Endothelial cell of umbilical vein (primary cell): ENCODE data around the gene SH3BP1. TPM values are rescaled to one million over a fixed set of nuclear protein-coding genes. Genes with fewer than 3 reads are reported as not detected.

Source experiments
- BruUV-seq: library from RNA; stranded (reverse); fragments of 400-500 nt; replicated peaks from 2 replicates; lab custom pipeline; 2021; lab: Mats Ljungman, UMichigan
- CTCF ChIA-PET: fragments of 300-600, 350-600 bp; sonication (Branson Sonifier 250); formaldehyde crosslinking; loops from one replicate; lab custom pipeline; 2021; ENCODE audit warnings: antibody characterized with exemption, inconsistent platforms; lab: Charles Lee
- POLR2A ChIA-PET: fragments of 300-600, 350-600 bp; sonication (Branson Sonifier 250); formaldehyde crosslinking; loops from one replicate; lab custom pipeline; 2021; ENCODE audit warnings: antibody characterized with exemption, inconsistent platforms; lab: Charles Lee
- DNase-seq: peaks from one replicate; pipeline ENCODE4 v3.0.0-alpha.2; 2011; ENCODE audit warnings: low read depth, low spot score
- FAIRE-seq: peaks from 2 replicates; lab custom pipeline; 2011; peaks lifted over from hg19 to GRCh38; lab: Jason Lieb, UNC
- H2AFZ ChIP-seq: 2 replicates; pipeline ENCODE4 v1.6.0; 2012; ENCODE audit warnings: low read depth, low read length, control low read depth, inconsistent platforms
- H3K27ac ChIP-seq: 2 replicates; pipeline ENCODE4 v1.5.1; 2011; ENCODE audit warnings: low read depth, mild to moderate bottlenecking, control low read depth, low read length, moderate library complexity; ENCODE audit not compliant: insufficient read depth
- H3K27me3 ChIP-seq, 2 experiments: 2 replicates each; pipeline versions ENCODE4 v1.6.0 to v1.6.1; 2011; ENCODE audit warnings: low read length in 2 of 2, mixed read lengths in 1 of 2; ENCODE audit not compliant: control insufficient read depth in 2 of 2, insufficient read depth in 2 of 2
- H3K36me3 ChIP-seq, 2 experiments: 2 replicates in 1 of 2; 3 replicates in 1 of 2; pipeline ENCODE4 v1.5.1; 2011; ENCODE audit warnings: low read length in 2 of 2, mild to moderate bottlenecking in 1 of 2, moderate library complexity in 1 of 2; ENCODE audit not compliant: control insufficient read depth in 2 of 2, insufficient read depth in 2 of 2; ENCODE audit errors: extremely low read depth in 1 of 2
- H3K4me1 ChIP-seq: 3 replicates; pipeline ENCODE4 v1.5.1; 2011; ENCODE audit warnings: mild to moderate bottlenecking, low read length; ENCODE audit not compliant: control insufficient read depth, insufficient read depth; ENCODE audit errors: extremely low read depth
- H3K4me2 ChIP-seq: 2 replicates; pipeline ENCODE4 v1.6.1; 2011; ENCODE audit warnings: low read length, control low read depth, mixed read lengths; ENCODE audit not compliant: insufficient read depth
- H3K4me3 ChIP-seq, 3 experiments: fragments of 200-600 bp in 1 of 3; sonication (generic), shearing (Covaris generic) in 1 of 3; replicated peaks in 1 of 3; 2 replicates each; pipeline ENCODE4 v1.5.1; 2011 to 2016; ENCODE audit warnings: control low read depth in 3 of 3, low read length in 3 of 3, mild to moderate bottlenecking in 2 of 3, inconsistent platforms in 1 of 3, low read depth in 1 of 3, moderate library complexity in 1 of 3; ENCODE audit not compliant: insufficient read depth in 1 of 3
- H3K79me2 ChIP-seq: 2 replicates; pipeline ENCODE4 v1.6.0; 2012; ENCODE audit warnings: low read length, inconsistent platforms; ENCODE audit not compliant: control insufficient read depth, insufficient read depth
- H3K9ac ChIP-seq: replicated peaks from 2 replicates; pipeline ENCODE3; 2011; ENCODE audit warnings: low read length, control low read depth; ENCODE audit not compliant: insufficient read depth; ENCODE audit errors: extremely low read depth
- H3K9me1 ChIP-seq: replicated peaks from 3 replicates; pipeline ENCODE4 v1.6.0; 2011; ENCODE audit warnings: mild to moderate bottlenecking, low read length; ENCODE audit not compliant: control insufficient read depth, insufficient read depth; ENCODE audit errors: extremely low read depth
- H3K9me3 ChIP-seq: replicated peaks from 2 replicates; pipeline ENCODE4 v1.5.1; 2012; ENCODE audit warnings: low read length, inconsistent platforms; ENCODE audit not compliant: control insufficient read depth, insufficient read depth
- H4K20me1 ChIP-seq: replicated peaks from 2 replicates; pipeline ENCODE3; 2011; ENCODE audit warnings: mild to moderate bottlenecking, low read length; ENCODE audit not compliant: control insufficient read depth, insufficient read depth; ENCODE audit errors: extremely low read depth
- EZH2 ChIP-seq: IDR thresholded peaks from 2 replicates; pipeline ENCODE4 v1.6.1; 2012; ENCODE audit warnings: borderline replicate concordance, low read depth, mild to moderate bottlenecking, moderate library complexity, low read length, inconsistent platforms; ENCODE audit not compliant: severe bottlenecking
- FOS ChIP-seq: IDR thresholded peaks from 2 replicates; pipeline ENCODE4 v1.6.1; 2011; ENCODE audit warnings: mild to moderate bottlenecking, low read length, moderate library complexity, borderline replicate concordance; ENCODE audit not compliant: insufficient read depth
- GATA2 ChIP-seq: IDR thresholded peaks from 2 replicates; pipeline ENCODE4 v1.7.0; 2011; ENCODE audit warnings: low read depth, mild to moderate bottlenecking, moderate library complexity, mixed read lengths, low read length; ENCODE audit not compliant: insufficient read length, insufficient read depth
- JUN ChIP-seq: IDR thresholded peaks from 2 replicates; pipeline ENCODE4 v1.6.1; 2011; ENCODE audit warnings: borderline replicate concordance, low read depth; ENCODE audit not compliant: insufficient read length, insufficient read depth
- MYC ChIP-seq: IDR thresholded peaks from one replicate; pipeline ENCODE4 v1.6.1; 2011; ENCODE audit warnings: mild to moderate bottlenecking, low read depth, low read length
- POLR2A ChIP-seq: IDR thresholded peaks from 2 replicates; pipeline ENCODE4 v1.6.1; 2012; ENCODE audit warnings: low read depth, mild to moderate bottlenecking, control low read depth, low read length
- POLR2AphosphoS5 ChIP-seq: IDR thresholded peaks from 2 replicates; pipeline ENCODE4 v1.6.1; 2012; ENCODE audit warnings: low read depth, mild to moderate bottlenecking, control low read depth, low read length, moderate library complexity; ENCODE audit not compliant: insufficient read depth
- dilution Hi-C: fragments of 300-500 bp; cut with MboI; formaldehyde crosslinking; loops from one replicate; pipeline ENCODE4 v1.15.0; 2019; ENCODE audit warnings: low sequenced_read_pairs; ENCODE audit not compliant: extremely low pct_ligation_motif_present
- intact Hi-C: fragments of 100-400 bp; cut with micrococcal nuclease; formaldehyde crosslinking; loops from one replicate; pipeline ENCODE4 v1.10.0; 2022
- polyA plus RNA-seq, 4 experiments: library from polyadenylated mRNA; depleted of rRNA in 3 of 4; stranded (reverse) in 3 of 4; unstranded in 1 of 4; fragments of >200 nt; gene quantifications; 2 replicates each; pipeline versions ENCODE4 v1.2.1 to v1.2.3, GENCODE V29; 2011 to 2012; ENCODE audit warnings: missing spikeins in 1 of 4
- total RNA-seq: library from RNA; stranded (reverse); gene quantifications from 2 replicates; pipeline ENCODE4 v1.2.3, GENCODE V29; 2021
- TF ChIP-seq, protein P1 (sequence below), 2 donors: IDR thresholded peaks; 1 replicate in 1 of 2; 2 replicates in 1 of 2; pipeline ENCODE4 v1.5.1; 2011; ENCODE audit warnings: low read length in 2 of 2, mild to moderate bottlenecking in 2 of 2, moderate library complexity in 2 of 2, control low read depth in 1 of 2, inconsistent platforms in 1 of 2, low read depth in 1 of 2; ENCODE audit not compliant: insufficient read depth in 1 of 2; ENCODE audit errors: extremely low read depth in 1 of 2
- TF ChIP-seq, protein P2 (sequence below): IDR thresholded peaks from 2 replicates; pipeline ENCODE4 v1.6.1; 2011; ENCODE audit not compliant: insufficient read depth, insufficient read length

The SH3BP1 gene
- total and polyA plus RNA-seq, 2 donors (not counting 3 experiments of a cell fraction or from before 2014, with no cell fraction given) = 2.3 to 4.3 TPM

DNA sequence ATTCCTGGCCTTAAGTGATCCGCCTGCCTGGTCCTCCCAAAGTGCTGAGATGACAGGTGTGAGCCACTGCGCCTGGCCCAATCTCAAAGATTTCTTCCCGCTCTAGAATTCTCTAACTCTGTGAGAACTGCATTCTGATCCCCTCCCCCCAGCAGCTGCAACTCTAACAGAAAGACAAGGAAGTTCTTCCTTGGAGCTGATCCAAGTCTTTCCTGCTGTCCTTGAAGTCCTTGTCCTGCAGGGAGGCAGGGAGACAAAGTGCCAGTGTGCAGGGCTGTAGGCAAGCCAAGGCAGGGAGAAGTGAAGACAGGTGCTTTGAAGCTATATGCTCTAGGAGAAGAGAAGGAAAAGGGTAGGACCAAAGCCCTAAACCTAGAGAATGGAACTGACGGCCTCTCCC, 40.3 kb upstream of the SH3BP1 start:
- no peak overlapping the region for H3K27ac ChIP-seq
- H3K4me1 ChIP-seq = no peaks in the 10 kb centered on the region
- FAIRE-seq = no peak
- no peaks in the 10 kb centered on the region for H3K9me1 ChIP-seq
- no peak overlapping the region for H2AFZ ChIP-seq
- H3K79me2 ChIP-seq = no peaks in the 10 kb centered on the region
- no peak for TF ChIP-seq POLR2AphosphoS5
- no peak for TF ChIP-seq MYC
- no peak for TF ChIP-seq GATA2
- no peak for TF ChIP-seq FOS
- TF ChIP-seq, protein P1, sequence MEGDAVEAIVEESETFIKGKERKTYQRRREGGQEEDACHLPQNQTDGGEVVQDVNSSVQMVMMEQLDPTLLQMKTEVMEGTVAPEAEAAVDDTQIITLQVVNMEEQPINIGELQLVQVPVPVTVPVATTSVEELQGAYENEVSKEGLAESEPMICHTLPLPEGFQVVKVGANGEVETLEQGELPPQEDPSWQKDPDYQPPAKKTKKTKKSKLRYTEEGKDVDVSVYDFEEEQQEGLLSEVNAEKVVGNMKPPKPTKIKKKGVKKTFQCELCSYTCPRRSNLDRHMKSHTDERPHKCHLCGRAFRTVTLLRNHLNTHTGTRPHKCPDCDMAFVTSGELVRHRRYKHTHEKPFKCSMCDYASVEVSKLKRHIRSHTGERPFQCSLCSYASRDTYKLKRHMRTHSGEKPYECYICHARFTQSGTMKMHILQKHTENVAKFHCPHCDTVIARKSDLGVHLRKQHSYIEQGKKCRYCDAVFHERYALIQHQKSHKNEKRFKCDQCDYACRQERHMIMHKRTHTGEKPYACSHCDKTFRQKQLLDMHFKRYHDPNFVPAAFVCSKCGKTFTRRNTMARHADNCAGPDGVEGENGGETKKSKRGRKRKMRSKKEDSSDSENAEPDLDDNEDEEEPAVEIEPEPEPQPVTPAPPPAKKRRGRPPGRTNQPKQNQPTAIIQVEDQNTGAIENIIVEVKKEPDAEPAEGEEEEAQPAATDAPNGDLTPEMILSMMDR (IDR thresholded peaks at IDR 0.05; ENCODE audit: extremely low read depth in 1 of 2, insufficient read depth in 1 of 2, low read depth in 1 of 2, low read length in 2 of 2) = no peak
- TF ChIP-seq, protein P2, sequence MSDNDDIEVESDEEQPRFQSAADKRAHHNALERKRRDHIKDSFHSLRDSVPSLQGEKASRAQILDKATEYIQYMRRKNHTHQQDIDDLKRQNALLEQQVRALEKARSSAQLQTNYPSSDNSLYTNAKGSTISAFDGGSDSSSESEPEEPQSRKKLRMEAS = no peak
- no peak for TF ChIP-seq EZH2
- no peak for TF ChIP-seq POLR2A
- TF ChIP-seq JUN = no peak
- H3K4me3 ChIP-seq = no peak overlapping the region
- no peaks in the 10 kb centered on the region for H4K20me1 ChIP-seq
- dilution Hi-C loops (no loop called here), intact Hi-C loops (no loop called here)
- H3K27me3 ChIP-seq = peaks cover 0 to 6% of the 10 kb centered on the region in 2 experiments
- no peaks in the 10 kb centered on the region for H3K9me3 ChIP-seq
- H3K4me2 ChIP-seq = no peak overlapping the region
- H3K36me3 ChIP-seq = no peaks in the 10 kb centered on the region
- CTCF ChIA-PET = interaction anchor here (0.5 to 4.0 kb wide), 8 partner anchors 7 to 60 kb away, joined by 3 to 21 read pairs (median 3); no protein-coding TSS in a partner anchor
- BruUV-seq = no TSS peak
- no peak overlapping the region for H3K9ac ChIP-seq
- DNase-seq = no peak
- POLR2A ChIA-PET = no interaction called here
